GM12874 (cell line): ENCODE data around the gene CST3.

Source experiments
- CTCF ChIP-seq: IDR thresholded peaks from 2 replicates; pipeline ENCODE4 v1.5.1; 2011; ENCODE audit warnings: low read depth, mild to moderate bottlenecking, control low read depth, low read length, moderate library complexity; ENCODE audit not compliant: insufficient read depth

The CST3 gene

GRCh38 chr20:23614163-23614562 is 23.6 kb downstream of the CST3 start:
- no peak for TF ChIP-seq CTCF

DNA sequence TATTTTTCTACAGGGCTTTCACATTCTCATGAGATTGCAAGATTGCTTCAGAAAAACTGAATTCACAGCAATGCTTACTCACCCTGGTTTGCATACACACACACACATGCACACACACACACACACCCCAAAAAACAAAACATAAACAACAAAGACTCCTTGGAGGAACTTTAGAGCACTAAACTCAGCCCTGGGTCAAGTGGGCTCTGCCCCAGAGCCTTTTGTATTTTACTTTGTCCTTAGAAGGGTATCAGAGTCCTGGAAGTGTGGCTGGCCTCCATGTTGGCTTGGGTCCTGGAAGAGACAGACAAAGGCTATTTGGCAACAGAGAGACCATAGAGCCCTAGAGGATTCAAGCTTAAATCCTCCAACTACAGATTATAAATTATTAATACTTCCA is 24.1 kb downstream of the CST3 start:
- no peak for TF ChIP-seq CTCF

DNA sequence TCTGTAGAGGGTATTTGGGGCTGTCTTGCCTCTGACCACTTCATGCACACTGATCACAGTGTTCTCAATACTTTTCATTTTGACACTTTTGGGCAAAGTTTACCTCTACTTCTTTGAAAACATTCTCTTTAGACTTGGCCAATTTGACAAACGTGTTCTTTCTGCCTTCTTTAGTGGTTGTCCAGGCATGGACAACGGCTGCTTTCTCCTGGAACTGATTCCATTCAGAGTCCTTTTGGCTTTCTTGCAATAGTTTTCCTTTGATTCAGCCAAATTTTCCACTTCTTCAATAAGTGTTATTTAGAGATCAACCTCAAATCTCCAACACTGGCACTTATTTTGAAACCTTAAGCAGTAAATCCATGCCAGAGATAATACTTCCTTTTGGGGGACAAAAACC is 25.4 kb downstream of the CST3 start:
- TF ChIP-seq CTCF = no peak

DNA sequence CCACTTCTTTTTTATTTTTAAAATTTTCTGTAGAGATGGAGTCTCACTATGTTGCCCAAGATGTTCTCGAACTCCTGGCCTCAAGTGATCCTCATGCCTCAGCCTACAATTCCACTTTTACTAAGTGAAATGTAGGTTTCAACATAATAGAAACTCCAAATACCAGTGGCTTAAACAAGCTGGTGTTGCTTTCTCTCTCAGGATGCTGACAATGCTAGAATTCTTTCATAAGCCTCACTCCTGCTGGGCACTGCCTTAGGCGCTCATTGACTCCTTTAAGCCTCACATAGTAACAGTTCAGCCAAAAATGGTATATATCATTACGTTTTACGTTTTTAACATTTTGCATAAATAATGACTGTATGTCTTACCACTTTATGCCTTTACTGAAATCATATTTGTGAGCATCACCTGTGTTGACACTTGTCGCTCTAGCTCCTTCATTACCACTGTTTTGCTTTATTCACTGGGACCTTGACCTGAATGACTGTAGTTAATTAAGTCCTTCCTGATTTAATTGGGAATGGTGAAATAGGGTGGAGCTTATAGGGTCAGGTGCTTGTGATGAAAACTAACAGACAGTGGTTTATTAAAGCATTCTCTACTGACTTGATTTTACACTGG is 28.2 kb downstream of the CST3 start:
- TF ChIP-seq CTCF = no peak

DNA sequence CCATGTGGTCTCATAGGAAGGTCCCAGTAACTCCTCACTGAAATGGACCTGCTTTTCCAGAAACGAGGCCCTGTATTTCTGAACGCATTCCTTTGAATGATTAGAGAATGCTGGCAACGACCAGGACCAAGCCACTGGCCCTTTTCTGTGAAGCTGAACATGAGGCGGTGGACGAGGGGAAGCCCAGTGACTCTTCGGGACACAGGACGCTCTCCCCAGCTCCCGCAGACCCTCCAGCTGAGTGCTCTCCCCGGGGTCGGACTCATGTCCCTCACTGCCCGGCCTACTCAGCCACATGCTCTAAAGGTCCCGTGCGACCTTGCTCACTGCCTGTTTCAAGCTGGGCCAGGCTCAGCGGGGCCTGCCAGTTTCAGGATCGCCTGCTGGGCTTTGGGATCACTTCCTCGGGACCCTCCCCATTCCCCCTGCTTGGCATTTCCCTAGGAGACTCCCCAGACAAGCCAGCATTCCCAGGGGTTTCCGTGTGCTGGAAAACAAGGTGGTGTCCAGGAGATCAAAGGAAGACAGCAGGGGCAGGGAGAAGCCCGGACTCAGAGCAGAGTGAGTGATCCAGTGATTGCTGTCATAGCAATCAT is 29.4 kb downstream of the CST3 start:
- no peak for TF ChIP-seq CTCF

- TF ChIP-seq CTCF = no peak
Observed at GRCh38 chr20:23607497-23608245, 30.1 kb downstream of the CST3 start.

DNA sequence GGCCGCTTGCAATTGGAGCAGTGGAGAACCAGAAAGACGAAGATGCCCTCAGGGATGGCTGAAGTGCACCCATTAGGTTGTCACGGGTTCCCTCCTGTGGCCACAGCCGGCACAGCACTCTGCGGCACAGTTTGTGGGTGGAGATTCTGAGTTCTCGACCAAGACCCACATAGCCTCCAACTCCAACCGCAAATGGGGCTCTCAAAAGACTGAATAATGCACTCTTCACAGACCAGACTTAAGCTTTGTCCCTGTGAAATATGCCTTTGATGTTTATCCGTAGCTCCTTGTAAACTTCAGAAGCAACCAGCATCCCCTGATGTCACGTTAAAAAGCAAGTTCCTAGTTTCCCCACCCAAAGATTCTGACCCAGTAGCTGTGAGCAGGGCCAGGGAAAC is 31.1 kb downstream of the CST3 start:
- TF ChIP-seq CTCF = peak; percentile 93
